Neural cell (in vitro differentiated cells): ENCODE measurements around the gene GSPT2. TPM values are rescaled to one million over a fixed set of nuclear protein-coding genes. Genes with fewer than 3 reads are reported as not detected.
"Not testable (repeated sequence)": the region's sequence is repeated elsewhere in the genome, so short reads cannot be mapped to it uniquely, and the experiment has no call there.

Experiments
- H2AFZ ChIP-seq: fragments of 200-600, 300-800 bp; sonication (generic), shearing (Covaris generic); 2 replicates; pipeline ENCODE4 v1.6.0; 2014; ENCODE audit warnings: low read depth, mild to moderate bottlenecking, antibody characterized with exemption, low read length, moderate library complexity
- H3F3A ChIP-seq: fragments of 200-600 bp; shearing (Covaris generic); 2 replicates; pipeline ENCODE4 v1.6.1; 2016; ENCODE audit warnings: mild to moderate bottlenecking, moderate library complexity, mixed read lengths, antibody characterized with exemption, low read length; ENCODE audit not compliant: insufficient read depth, poor library complexity, severe bottlenecking
- H3K27ac ChIP-seq: fragments of 200-600, 300-800 bp; sonication (generic), shearing (Covaris generic); 2 replicates; pipeline ENCODE4 v1.5.1; 2014; ENCODE audit warnings: mild to moderate bottlenecking, low read length, moderate library complexity
- H3K27me3 ChIP-seq: fragments of 300-800, 200-600 bp; sonication (generic), shearing (Covaris generic); 2 replicates; pipeline ENCODE4 v1.6.0; 2014; ENCODE audit warnings: mild to moderate bottlenecking, low read depth, low read length, moderate library complexity; ENCODE audit not compliant: insufficient read depth
- H3K36me3 ChIP-seq: fragments of 300-800, 200-600 bp; sonication (generic), shearing (Covaris generic); 2 replicates; pipeline ENCODE4 v1.5.1; 2014; ENCODE audit warnings: mild to moderate bottlenecking, antibody characterized with exemption, low read length, moderate library complexity; ENCODE audit not compliant: insufficient read depth
- H3K4me2 ChIP-seq: fragments of 300-800, 200-600 bp; sonication (generic), shearing (Covaris generic); 2 replicates; pipeline ENCODE4 v1.6.0; 2014; ENCODE audit warnings: mild to moderate bottlenecking, low read length
- H3K4me3 ChIP-seq: fragments of 300-800, 200-600 bp; sonication (generic), shearing (Covaris generic); 2 replicates; pipeline ENCODE4 v1.5.1; 2014; ENCODE audit warnings: mild to moderate bottlenecking, low read length, moderate library complexity
- H3K79me2 ChIP-seq: fragments of 200-600 bp; shearing (Covaris generic); replicated peaks from 2 replicates; pipeline ENCODE4 v1.6.0; 2014; ENCODE audit warnings: mild to moderate bottlenecking, low read length, moderate library complexity; ENCODE audit not compliant: insufficient read depth
- H3K9ac ChIP-seq: fragments of 300-800, 200-600 bp; sonication (generic), shearing (Covaris generic); 2 replicates; pipeline ENCODE4 v1.6.1; 2016; ENCODE audit warnings: mild to moderate bottlenecking, low read length, mixed read lengths
- H3K9me2 ChIP-seq: fragments of 200-600 bp; shearing (Covaris generic); 2 replicates; pipeline ENCODE4 v1.6.1; 2016; ENCODE audit warnings: mild to moderate bottlenecking, low read length, mixed read lengths; ENCODE audit not compliant: insufficient read depth
- H3K9me3 ChIP-seq: fragments of 200-600, 300-800 bp; sonication (generic), shearing (Covaris generic); 2 replicates; pipeline ENCODE4 v1.6.1; 2016; ENCODE audit warnings: mild to moderate bottlenecking, mixed run types, low read length, moderate library complexity, mixed read lengths
- H4K20me1 ChIP-seq: fragments of 200-600 bp; shearing (Covaris generic); 2 replicates; pipeline ENCODE4 v1.6.1; 2016; ENCODE audit warnings: mild to moderate bottlenecking, mixed run types; ENCODE audit not compliant: insufficient read depth
- CTCF ChIP-seq: fragments of 450-650 bp; IDR thresholded peaks from 2 replicates; pipeline ENCODE4 v1.5.1; 2014; ENCODE audit warnings: antibody characterized with exemption, mild to moderate bottlenecking, moderate library complexity; ENCODE audit not compliant: poor library complexity, severe bottlenecking
- EP300 ChIP-seq: fragments of 450-650 bp; conservative IDR thresholded peaks from 2 replicates; pipeline ENCODE4 v1.6.1; 2014; ENCODE audit warnings: antibody characterized with exemption, mild to moderate bottlenecking, moderate library complexity; ENCODE audit not compliant: poor library complexity, severe bottlenecking
- EZH2 ChIP-seq: fragments of 200-600, 300-800 bp; shearing (Covaris generic), sonication (generic); IDR thresholded peaks from 2 replicates; pipeline ENCODE4 v1.6.1; 2014; ENCODE audit warnings: antibody characterized with exemption, low read length, borderline replicate concordance, mild to moderate bottlenecking; ENCODE audit not compliant: insufficient read depth, poor library complexity, severe bottlenecking
- MXI1 ChIP-seq: fragments of 450-650 bp; conservative IDR thresholded peaks from 2 replicates; pipeline ENCODE4 v1.6.1; 2014; ENCODE audit warnings: antibody characterized with exemption, mild to moderate bottlenecking; ENCODE audit not compliant: poor library complexity, severe bottlenecking
- POLR2AphosphoS5 ChIP-seq: IDR thresholded peaks from 2 replicates; pipeline ENCODE4 v1.6.1; 2012
- RAD21 ChIP-seq: fragments of 450-650 bp; conservative IDR thresholded peaks from 2 replicates; pipeline ENCODE4 v1.6.1; 2014; ENCODE audit warnings: antibody characterized with exemption, mild to moderate bottlenecking, moderate library complexity
- REST ChIP-seq: IDR thresholded peaks from 2 replicates; pipeline ENCODE4 v1.6.1; 2012; ENCODE audit warnings: borderline replicate concordance
- SMC3 ChIP-seq: fragments of 450-650 bp; conservative IDR thresholded peaks from 2 replicates; pipeline ENCODE4 v1.6.1; 2014; ENCODE audit warnings: antibody characterized with exemption, mild to moderate bottlenecking, moderate library complexity; ENCODE audit not compliant: poor library complexity
- TAF1 ChIP-seq: IDR thresholded peaks from 2 replicates; pipeline ENCODE4 v1.6.1; 2012; ENCODE audit warnings: low read depth
- polyA plus RNA-seq: library from polyadenylated mRNA; depleted of rRNA; stranded (reverse); fragments of >200 nt; gene quantifications from 2 replicates; pipeline ENCODE4 v1.2.3, GENCODE V29; 2014

Gene GSPT2
- polyA plus RNA-seq, 1 donor from 2014 or later = 25.5 TPM

DNA sequence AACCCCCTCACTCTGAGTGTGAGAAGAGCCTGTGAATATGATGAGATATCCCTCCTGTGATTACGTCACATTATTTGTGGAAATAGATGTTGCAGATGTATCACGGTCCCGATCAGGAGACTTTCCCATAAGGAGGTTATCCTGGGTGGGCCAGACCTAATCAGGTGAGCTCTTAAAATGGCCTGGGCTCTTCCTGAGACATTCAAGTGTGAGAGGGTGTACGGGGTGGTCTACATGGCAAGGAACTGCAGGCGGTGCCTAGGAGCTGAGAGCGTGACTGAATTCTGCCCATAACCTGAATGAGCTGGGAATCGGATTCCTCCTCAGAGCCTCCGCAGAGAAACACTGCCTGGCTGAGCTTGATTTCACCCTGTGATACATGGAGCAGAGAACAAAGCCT lies 45.8 kb upstream of the GSPT2 start:
- Histone ChIP-seq H3K9ac (no peak overlapping the region), H3K27ac (no peak overlapping the region), H4K20me1 (no peaks in the 10 kb centered on the region), H3K9me3 (no peaks in the 10 kb centered on the region), H3K27me3 (no peaks in the 10 kb centered on the region), H3K4me3 (no peak overlapping the region), H2AFZ (no peak overlapping the region), H3K9me2 (no peaks in the 10 kb centered on the region), H3K79me2 (no peaks in the 10 kb centered on the region), H3K4me2 (no peak overlapping the region), H3K36me3 (no peaks in the 10 kb centered on the region), H3F3A (no peaks in the 10 kb centered on the region)
- TF ChIP-seq POLR2AphosphoS5 (no peak), EP300 (no peak), SMC3 (no peak), CTCF (no peak), TAF1 (no peak), EZH2 (no peak), REST (no peak), RAD21 (no peak), MXI1 (no peak)

- not testable (repeated sequence) for H3K79me2 ChIP-seq, H3K36me3 ChIP-seq, H3K9ac ChIP-seq, H3K4me2 ChIP-seq, H3K9me2 ChIP-seq, H4K20me1 ChIP-seq, H3K9me3 ChIP-seq, H3F3A ChIP-seq, H3K27ac ChIP-seq, H2AFZ ChIP-seq, H3K27me3 ChIP-seq, H3K4me3 ChIP-seq
These were observed 32.7 kb upstream of the GSPT2 start, which contains the start of gene CENPVL1 for GRCh38 chrX:51710277-51711164. TSS of gene CENPVL1 (plus strand) at chrX:51710512. CDS start at chrX:51710512, 0 bp downstream.

DNA sequence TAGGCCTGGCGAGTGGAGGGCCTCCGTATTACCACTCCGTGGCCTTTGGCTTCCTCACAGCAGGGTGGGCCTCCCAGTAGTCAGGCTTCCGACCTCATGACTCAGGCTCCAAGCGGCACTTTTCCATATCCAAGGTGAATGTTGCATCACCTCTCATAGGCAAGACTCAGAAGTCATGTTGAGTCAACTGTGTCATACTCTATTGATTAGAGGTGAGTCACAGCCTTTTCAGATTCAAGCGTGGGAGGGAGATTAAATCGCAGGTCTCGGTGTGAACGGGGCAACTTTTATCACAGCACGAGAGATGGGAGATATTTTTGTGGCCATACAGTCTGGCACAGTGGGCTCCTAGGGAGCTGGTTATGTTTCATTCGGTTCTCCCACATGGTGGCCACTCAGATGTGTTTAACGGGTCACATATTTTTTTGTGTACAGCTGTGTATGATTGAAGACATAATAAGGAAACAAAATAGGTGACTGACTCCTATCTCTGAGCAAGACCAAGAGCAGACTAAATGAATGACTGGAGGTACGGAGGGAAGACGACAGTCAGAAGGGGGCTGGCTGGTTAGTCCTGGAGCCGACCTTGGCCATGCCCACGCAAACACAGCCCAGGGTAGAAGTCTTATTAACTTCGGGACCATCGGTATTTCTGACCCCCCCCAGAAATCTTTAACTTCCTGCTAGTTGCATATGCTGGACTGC lies 30.1 kb upstream of the GSPT2 start:
- not testable (repeated sequence) for H3K27ac ChIP-seq, H3K4me2 ChIP-seq, H3K36me3 ChIP-seq, H3K9me3 ChIP-seq, H3K79me2 ChIP-seq, H2AFZ ChIP-seq, H3F3A ChIP-seq, H3K9me2 ChIP-seq, H3K27me3 ChIP-seq, H4K20me1 ChIP-seq, H3K9ac ChIP-seq, H3K4me3 ChIP-seq
